Fibroblast of pulmonary artery (primary cell): ENCODE data around the gene MBD2.

Experiments
- DNase-seq: peaks from one replicate; pipeline ENCODE4 v3.0.0-alpha.2; 2010; ENCODE audit warnings: low read depth
- H3K4me3 ChIP-seq: replicated peaks from 2 replicates; pipeline ENCODE4 v1.5.1; 2011; ENCODE audit warnings: low read depth, mild to moderate bottlenecking, control low read depth, low read length, moderate library complexity
- CTCF ChIP-seq: IDR thresholded peaks from 2 replicates; pipeline ENCODE4 v1.5.1; 2011; ENCODE audit warnings: mild to moderate bottlenecking, control low read depth, low read length, inconsistent platforms; ENCODE audit errors: missing control alignments

Gene MBD2

GRCh38 chr18:54247511-54248175 is 23.2 kb upstream of the MBD2 start:
- no peak overlapping the region for H3K4me3 ChIP-seq
- no peak for TF ChIP-seq CTCF
- DNase-seq, result no peak

GRCh38 chr18:54242327-54242726 is 17.9 kb upstream of the MBD2 start:
- no peak for DNase-seq
- no peak for TF ChIP-seq CTCF
- no peak overlapping the region for H3K4me3 ChIP-seq

GRCh38 chr18:54241483-54241882 is 17.0 kb upstream of the MBD2 start:
- TF ChIP-seq CTCF, result no peak
- no peak for DNase-seq
- no peak overlapping the region for H3K4me3 ChIP-seq

- no peak for DNase-seq
- no peak for TF ChIP-seq CTCF
- H3K4me3 ChIP-seq, result no peak overlapping the region
Observed at GRCh38 chr18:54240629-54241107, 16.2 kb upstream of the MBD2 start.

- no peak for DNase-seq
- TF ChIP-seq CTCF, result no peak
- no peak overlapping the region for H3K4me3 ChIP-seq
Observed at GRCh38 chr18:54239601-54240000, 15.1 kb upstream of the MBD2 start.

- no peak overlapping the region for H3K4me3 ChIP-seq
- TF ChIP-seq CTCF, result no peak
- no peak for DNase-seq
Observed at GRCh38 chr18:54239091-54239490, 14.6 kb upstream of the MBD2 start.

- no peak for DNase-seq
- no peak overlapping the region for H3K4me3 ChIP-seq
- TF ChIP-seq CTCF, result no peak
Observed at GRCh38 chr18:54238173-54238936, 13.9 kb upstream of the MBD2 start.
